Activated CD4-positive, alpha-beta T cell treated with anti-CD3 and anti-CD28 coated beads, Interleukin-2, amount 50 U/mL, for 4 hours (primary cell): ENCODE results near the gene PTGES.
A peak's percentile ranks its signal among the peaks of the same experiment; 100 is the strongest.

Source experiments
- DNase-seq, 2 experiments: peaks; one replicate each; pipeline ENCODE4 v3.0.0-alpha.2; 2020

Gene PTGES

GRCh38 chr9:129714511-129715061 is 38.3 kb downstream of the PTGES start:
- no peak for DNase-seq

- no peak for DNase-seq
Measured at GRCh38 chr9:129713402-129713679, 39.5 kb downstream of the PTGES start.

GRCh38 chr9:129712634-129713401 is 40.0 kb downstream of the PTGES start:
- no peak for DNase-seq

GRCh38 chr9:129710169-129710453 is 42.7 kb downstream of the PTGES start:
- no peak for DNase-seq

- no peak for DNase-seq
Measured at GRCh38 chr9:129709438-129710168, 43.2 kb downstream of the PTGES start.

GRCh38 chr9:129708793-129709192 is 44.0 kb downstream of the PTGES start:
- no peak for DNase-seq

GRCh38 chr9:129704807-129705206 is 48.0 kb downstream of the PTGES start:
- DNase-seq = no peak

GRCh38 chr9:129703667-129704355 is 49.0 kb downstream of the PTGES start:
- no peak for DNase-seq

- no peak for DNase-seq
Measured at GRCh38 chr9:129702589-129703520, 50.0 kb downstream of the PTGES start.

- no peak for DNase-seq
Measured at GRCh38 chr9:129701549-129701948, 51.3 kb downstream of the PTGES start.

- DNase-seq = no peak
Measured at GRCh38 chr9:129701054-129701453, 51.8 kb downstream of the PTGES start.

GRCh38 chr9:129698254-129698757 is 54.5 kb downstream of the PTGES start:
- DNase-seq = no peak

GRCh38 chr9:129697656-129698253 is 55.1 kb downstream of the PTGES start:
- peak; percentile 37 to 43 for DNase-seq

- no peak for DNase-seq
Measured at GRCh38 chr9:129696944-129697655, 55.7 kb downstream of the PTGES start.

GRCh38 chr9:129695870-129696269 is 57.0 kb downstream of the PTGES start:
- DNase-seq = no peak

GRCh38 chr9:129694243-129694646 is 58.6 kb downstream of the PTGES start:
- DNase-seq = no peak

- DNase-seq = no peak
Measured at GRCh38 chr9:129693741-129694140, 59.1 kb downstream of the PTGES start.

- no peak for DNase-seq
Measured at GRCh38 chr9:129692534-129692933, 60.3 kb downstream of the PTGES start.
